ENCODE results near the gene CMTR1. TPM values are rescaled to one million over a fixed set of nuclear protein-coding genes. Genes with fewer than 3 reads are reported as not detected.

The CMTR1 gene
- total RNA-seq, 1 experiment from 2014 or later, result 36.4 TPM

- Histone ChIP-seq H3K79me2 (ENCODE audit: low read length) (no peaks in the 10 kb centered on the region), H3K9me2 (replicated peaks; ENCODE audit: low read length) (no peaks in the 10 kb centered on the region), H4K20me1 (ENCODE audit: low read length) (no peaks in the 10 kb centered on the region), H3K9me3 (ENCODE audit: low read length) (no peaks in the 10 kb centered on the region), H3K4me2 (ENCODE audit: low read length) (no peak overlapping the region), H3K27ac (ENCODE audit: low read length) (no peak overlapping the region), H3K27me3 (ENCODE audit: low read length) (no peaks in the 10 kb centered on the region), H2AFZ (ENCODE audit: low read length) (no peak overlapping the region), H3K9ac (ENCODE audit: low read length) (no peak overlapping the region), H3K4me1 (ENCODE audit: insufficient read depth, low read length) (peaks cover 6% of the 10 kb centered on the region; the same call in 1 of the 2 replicates), H3K4me3 (ENCODE audit: low read length) (no peak overlapping the region), H3K36me3 (ENCODE audit: low read depth, low read length) (no peaks in the 10 kb centered on the region), H3F3A (ENCODE audit: low read length, unreplicated experiment) (no peaks in the 10 kb centered on the region)
- POLR2A ChIA-PET (ENCODE audit: unreplicated experiment), result no interaction called here
- TF ChIP-seq EZH2 (IDR thresholded peaks at IDR 0.05; ENCODE audit: low read length, unreplicated experiment), result no peak
- TF ChIP-seq EZH2phosphoT487 (IDR thresholded peaks at IDR 0.05; ENCODE audit: borderline replicate concordance, low read length), result no peak
- no peak for TF ChIP-seq CTCF (conservative IDR thresholded peaks at IDR 0.05; ENCODE audit: low read depth, low read length)
- CTCF ChIA-PET, result no interaction called here
- no peak for ATAC-seq
- DNase-seq, result no peak
- intact Hi-C loops (cut with micrococcal nuclease), result no loop called here
- no TSS peak for BruUV-seq (replicated peaks)
Measured at GRCh38 chr6:37501632-37502491, 68.8 kb downstream of the CMTR1 start.

- no peak overlapping the region for H2AFZ ChIP-seq (ENCODE audit: low read length)
- no peaks in the 10 kb centered on the region for H4K20me1 ChIP-seq (ENCODE audit: low read length)
- ChIA-PET CTCF (no interaction called here), POLR2A (ENCODE audit: unreplicated experiment) (no interaction called here)
- BruUV-seq (replicated peaks), result no TSS peak
- H3K79me2 ChIP-seq (ENCODE audit: low read length), result no peaks in the 10 kb centered on the region
- ATAC-seq (no peak), DNase-seq (no peak)
- H3K4me2 ChIP-seq (ENCODE audit: low read length), result no peak overlapping the region
- H3K27ac ChIP-seq (ENCODE audit: low read length), result no peak overlapping the region
- intact Hi-C loops (cut with micrococcal nuclease), result no loop called here
- H3K36me3 ChIP-seq (ENCODE audit: low read depth, low read length), result no peaks in the 10 kb centered on the region
- no peaks in the 10 kb centered on the region for H3K9me2 ChIP-seq (replicated peaks; ENCODE audit: low read length)
- peaks cover 6% of the 10 kb centered on the region; the same call in 1 of the 2 replicates for H3K4me1 ChIP-seq (ENCODE audit: insufficient read depth, low read length)
- no peak overlapping the region for H3K4me3 ChIP-seq (ENCODE audit: low read length)
- no peaks in the 10 kb centered on the region for H3K27me3 ChIP-seq (ENCODE audit: low read length)
- H3K9me3 ChIP-seq (ENCODE audit: low read length), result no peaks in the 10 kb centered on the region
- no peak for TF ChIP-seq EZH2phosphoT487 (IDR thresholded peaks at IDR 0.05; ENCODE audit: borderline replicate concordance, low read length)
- TF ChIP-seq EZH2 (IDR thresholded peaks at IDR 0.05; ENCODE audit: low read length, unreplicated experiment), result no peak
- no peak for TF ChIP-seq CTCF (conservative IDR thresholded peaks at IDR 0.05; ENCODE audit: low read depth, low read length)
- no peaks in the 10 kb centered on the region for H3F3A ChIP-seq (ENCODE audit: low read length, unreplicated experiment)
- no peak overlapping the region for H3K9ac ChIP-seq (ENCODE audit: low read length)
Measured at GRCh38 chr6:37502703-37503291, 69.8 kb downstream of the CMTR1 start.

Measured in PC-3 (cell line).